8988T (cell line): ENCODE results near the gene NCOR1.
"Not testable (repeated sequence)": the region's sequence is repeated elsewhere in the genome, so short reads cannot be mapped to it uniquely, and the experiment has no call there.

Experiments
- DNase-seq: peaks from one replicate; pipeline ENCODE4 v3.0.0; 2011

NCOR1 gene

GRCh38 chr17:16083223-16083622 lies 132.1 kb downstream of the NCOR1 start:
- no peak for DNase-seq

- DNase-seq: no peak
Observed at GRCh38 chr17:16081507-16082087, 133.7 kb downstream of the NCOR1 start.

- DNase-seq: no peak
Observed at GRCh38 chr17:16080366-16080765, 135.0 kb downstream of the NCOR1 start.

- no peak for DNase-seq
Observed at GRCh38 chr17:16075949-16076348, 139.4 kb downstream of the NCOR1 start.

GRCh38 chr17:16074423-16074822 lies 140.9 kb downstream of the NCOR1 start:
- no peak for DNase-seq

- DNase-seq: no peak
Observed at GRCh38 chr17:16073845-16074244, 141.5 kb downstream of the NCOR1 start.

GRCh38 chr17:16072031-16072430 lies 143.3 kb downstream of the NCOR1 start:
- DNase-seq: no peak

GRCh38 chr17:16068323-16068722 lies 147.0 kb downstream of the NCOR1 start:
- no peak for DNase-seq

GRCh38 chr17:16066125-16066524 lies 149.2 kb downstream of the NCOR1 start:
- DNase-seq: no peak

GRCh38 chr17:16061631-16062030 lies 153.7 kb downstream of the NCOR1 start:
- no peak for DNase-seq

- not testable (repeated sequence) for DNase-seq
Observed at GRCh38 chr17:16055139-16055538, 160.2 kb downstream of the NCOR1 start.

GRCh38 chr17:16052486-16052885 lies 162.8 kb downstream of the NCOR1 start:
- DNase-seq: no peak

- no peak for DNase-seq
Observed at GRCh38 chr17:16050844-16051243, 164.5 kb downstream of the NCOR1 start.

- no peak for DNase-seq
Observed at GRCh38 chr17:16048811-16049449, 166.4 kb downstream of the NCOR1 start.

GRCh38 chr17:16046966-16047365 lies 168.4 kb downstream of the NCOR1 start:
- no peak for DNase-seq

- DNase-seq: no peak
Observed at GRCh38 chr17:16044487-16044886, 170.8 kb downstream of the NCOR1 start.

- no peak for DNase-seq
Observed at GRCh38 chr17:16040710-16041251, 174.6 kb downstream of the NCOR1 start.

- no peak for DNase-seq
Observed at GRCh38 chr17:16037636-16038035, 177.7 kb downstream of the NCOR1 start.

- no peak for DNase-seq
Observed at GRCh38 chr17:16036261-16036660, 179.1 kb downstream of the NCOR1 start.

GRCh38 chr17:16033729-16034349 lies 181.5 kb downstream of the NCOR1 start:
- no peak for DNase-seq

- no peak for DNase-seq
Observed at GRCh38 chr17:16027708-16028584, 187.4 kb downstream of the NCOR1 start.

GRCh38 chr17:16026895-16027294 lies 188.4 kb downstream of the NCOR1 start:
- no peak for DNase-seq

GRCh38 chr17:16025202-16025601 lies 190.1 kb downstream of the NCOR1 start:
- DNase-seq: no peak
